OCI-LY3 (cell line): ENCODE results near the gene PDILT.

Experiments used
- H2AFZ ChIP-seq: fragments of 200-600, 300-600 bp; shearing (Covaris generic); 2 replicates; pipeline ENCODE4 v1.6.0; 2014; ENCODE audit warnings: antibody characterized with exemption, low read depth, low read length
- H3K27ac ChIP-seq: fragments of 200-600, 300-600 bp; sonication (generic); 2 replicates; pipeline ENCODE4 v1.5.1; 2014; ENCODE audit warnings: mild to moderate bottlenecking, low read length, moderate library complexity, mixed read lengths
- H3K27me3 ChIP-seq: fragments of 200-600, 300-600 bp; sonication (generic); 2 replicates; pipeline ENCODE4 v1.6.1; 2014; ENCODE audit warnings: low read depth, low read length, mixed read lengths
- H3K36me3 ChIP-seq: fragments of 200-600, 300-600 bp; sonication (generic); replicated peaks from 2 replicates; pipeline ENCODE3; 2014; ENCODE audit warnings: low read depth, low read length, mixed read lengths
- H3K4me1 ChIP-seq: fragments of 300-600, 200-600 bp; sonication (generic); 2 replicates; pipeline ENCODE4 v1.6.1; 2014; ENCODE audit warnings: low read length, mixed read lengths
- H3K4me2 ChIP-seq: fragments of 200-600, 300-600 bp; sonication (generic); 2 replicates; pipeline ENCODE4 v1.6.1; 2014; ENCODE audit warnings: low read length, mixed read lengths
- H3K4me3 ChIP-seq: fragments of 300-600, 200-600 bp; sonication (generic); 2 replicates; pipeline ENCODE4 v1.5.1; 2014; ENCODE audit warnings: antibody characterized with exemption, mild to moderate bottlenecking, low read length, moderate library complexity
- H3K79me2 ChIP-seq: fragments of 300-600, 200-600 bp; shearing (Covaris generic); 2 replicates; pipeline ENCODE4 v1.6.1; 2014; ENCODE audit warnings: mild to moderate bottlenecking, low read length, mixed read lengths
- H3K9ac ChIP-seq: fragments of 300-600, 200-600 bp; shearing (Covaris generic); 2 replicates; pipeline ENCODE4 v1.6.0; 2014; ENCODE audit warnings: mild to moderate bottlenecking, low read length, moderate library complexity
- H3K9me3 ChIP-seq: fragments of 200-600, 300-600 bp; shearing (Covaris generic); 2 replicates; pipeline ENCODE4 v1.6.1; 2014; ENCODE audit warnings: low read length, mixed read lengths; ENCODE audit not compliant: insufficient read depth
- H4K20me1 ChIP-seq: fragments of 200-600, 300-600 bp; sonication (generic); 2 replicates; pipeline ENCODE4 v1.6.1; 2016; ENCODE audit warnings: low read length, mixed read lengths; ENCODE audit not compliant: insufficient read depth
- CTCF ChIP-seq: fragments of 200-600, 300-600 bp; sonication (generic); IDR thresholded peaks from 2 replicates; pipeline ENCODE4 v1.5.1; 2014; ENCODE audit warnings: antibody characterized with exemption, low read length, low read depth
- EZH2phosphoT487 ChIP-seq: fragments of 200-600 bp; shearing (Covaris generic); IDR thresholded peaks from 2 replicates; pipeline ENCODE4 v1.6.1; 2018; ENCODE audit warnings: antibody characterized with exemption, mixed run types, low read depth

Gene PDILT

DNA sequence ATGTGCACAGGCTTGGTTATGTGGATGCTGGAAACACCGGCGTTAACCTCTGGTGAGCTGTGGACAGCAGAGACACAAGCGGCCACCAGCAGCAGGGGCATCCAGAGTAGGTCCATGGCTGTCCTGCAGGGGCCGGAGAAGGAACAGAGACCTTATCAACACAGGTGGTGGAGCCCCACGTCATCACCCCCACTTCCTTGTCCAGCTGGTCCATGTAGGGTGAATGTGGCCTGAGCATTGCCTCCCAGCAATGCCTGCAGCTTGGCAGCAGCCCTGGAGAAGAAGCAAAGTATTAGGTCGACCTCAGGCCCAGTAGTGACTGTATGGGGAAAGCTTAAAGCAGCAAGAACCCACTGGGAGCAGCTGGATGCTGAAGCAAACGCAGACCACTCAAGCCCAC is 5.4 kb downstream of the PDILT start:
- Histone ChIP-seq H3K9me3 (no peaks in the 10 kb centered on the region), H3K27me3 (no peaks in the 10 kb centered on the region), H3K4me1 (no peaks in the 10 kb centered on the region), H3K27ac (no peak overlapping the region), H3K79me2 (no peaks in the 10 kb centered on the region), H3K9ac (no peak overlapping the region), H4K20me1 (no peaks in the 10 kb centered on the region), H2AFZ (no peak overlapping the region), H3K4me3 (no peak overlapping the region), H3K36me3 (no peaks in the 10 kb centered on the region), H3K4me2 (no peak overlapping the region)
- TF ChIP-seq CTCF = no peak
- TF ChIP-seq EZH2phosphoT487 = no peak

DNA sequence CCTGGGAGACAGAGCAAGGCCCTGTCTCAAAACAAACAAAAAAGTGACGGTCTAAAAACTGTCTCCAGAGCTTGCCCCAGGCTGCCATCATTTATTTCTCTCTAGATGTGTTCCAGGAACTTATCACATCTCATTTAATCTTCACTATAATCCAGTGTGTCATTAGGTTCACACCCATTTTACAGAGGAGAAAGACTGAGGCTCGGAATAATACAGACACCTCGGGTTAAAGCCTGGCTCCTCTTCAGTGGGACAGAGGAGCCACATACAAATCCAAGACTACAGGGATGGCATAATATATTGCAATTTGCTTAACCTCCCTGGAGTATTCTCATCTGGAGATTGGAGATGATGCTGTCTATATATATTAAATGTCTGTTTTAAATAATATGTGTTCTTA is 5.9 kb downstream of the PDILT start:
- H3K4me2 ChIP-seq = no peak overlapping the region
- TF ChIP-seq EZH2phosphoT487 (no peak), CTCF (no peak)
- no peak overlapping the region for H3K9ac ChIP-seq
- H4K20me1 ChIP-seq = no peaks in the 10 kb centered on the region
- no peaks in the 10 kb centered on the region for H3K4me1 ChIP-seq
- H3K27me3 ChIP-seq = no peaks in the 10 kb centered on the region
- no peak overlapping the region for H2AFZ ChIP-seq
- no peak overlapping the region for H3K27ac ChIP-seq
- no peak overlapping the region for H3K4me3 ChIP-seq
- H3K9me3 ChIP-seq = no peaks in the 10 kb centered on the region
- H3K36me3 ChIP-seq = no peaks in the 10 kb centered on the region
- H3K79me2 ChIP-seq = no peaks in the 10 kb centered on the region

DNA sequence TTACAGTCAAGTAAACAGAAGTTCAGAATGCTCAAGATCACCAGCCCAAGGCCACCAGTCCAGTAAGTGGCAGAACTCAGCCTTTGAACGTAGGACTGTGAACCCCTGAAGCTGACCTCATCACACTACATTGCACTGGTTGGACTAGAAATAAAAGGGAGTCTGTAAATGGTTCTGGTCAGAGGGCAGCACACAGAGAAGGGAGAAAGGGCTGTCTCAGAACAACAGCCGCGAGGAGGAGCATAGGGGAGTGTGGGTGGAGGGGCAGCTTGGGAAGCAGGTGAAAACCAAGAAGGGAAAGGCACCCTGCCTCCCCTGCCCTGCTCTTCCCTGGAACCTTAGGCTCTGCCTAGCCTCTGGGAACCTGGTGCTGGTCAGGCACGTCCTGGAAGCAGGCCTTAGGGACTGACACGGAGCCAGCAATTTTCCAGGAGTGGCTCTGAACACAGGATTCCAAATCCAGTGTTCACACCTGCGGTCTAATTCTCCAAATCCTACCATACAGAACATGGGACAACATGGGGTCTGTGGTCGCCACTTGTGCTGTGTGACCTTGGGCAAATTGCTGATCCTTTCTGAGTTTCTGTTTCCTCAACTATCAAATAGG is 7.0 kb downstream of the PDILT start:
- TF ChIP-seq EZH2phosphoT487 = no peak
- TF ChIP-seq CTCF = no peak
- Histone ChIP-seq H3K4me1 (no peaks in the 10 kb centered on the region), H3K27ac (no peak overlapping the region), H3K4me2 (no peak overlapping the region), H3K9me3 (no peaks in the 10 kb centered on the region), H3K79me2 (no peaks in the 10 kb centered on the region), H2AFZ (no peak overlapping the region), H3K27me3 (no peaks in the 10 kb centered on the region), H3K4me3 (no peak overlapping the region), H3K9ac (no peak overlapping the region), H3K36me3 (no peaks in the 10 kb centered on the region), H4K20me1 (no peaks in the 10 kb centered on the region)

DNA sequence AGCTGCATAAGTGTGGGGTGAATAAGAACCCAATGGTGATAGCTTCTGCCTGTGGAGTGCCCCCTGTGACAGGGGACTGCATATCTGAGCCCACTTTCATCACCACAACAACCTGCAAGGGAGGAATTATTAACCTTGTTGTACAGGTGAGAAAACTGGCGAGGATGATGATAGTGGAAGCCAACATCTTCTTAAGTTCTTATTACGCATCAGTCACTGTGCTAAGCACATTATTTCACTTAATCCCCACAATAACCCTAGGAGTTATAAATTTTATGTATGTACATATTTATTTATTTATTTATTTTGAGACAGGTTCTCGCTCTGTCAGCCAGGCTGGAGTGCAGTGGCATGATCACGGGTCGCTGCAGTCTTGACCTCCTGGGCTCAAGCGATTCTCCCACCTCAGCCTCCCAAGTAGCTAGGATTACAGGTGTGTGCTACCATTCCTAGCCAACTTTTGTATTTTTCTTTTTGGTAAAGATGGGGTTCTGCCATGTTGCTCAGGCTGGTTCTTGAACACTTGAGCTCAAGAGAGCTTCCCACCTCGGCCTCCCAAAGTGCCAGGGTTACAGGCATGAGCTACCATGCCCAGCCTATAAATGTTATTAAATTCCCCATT is 7.6 kb downstream of the PDILT start:
- TF ChIP-seq CTCF = no peak
- no peak for TF ChIP-seq EZH2phosphoT487

More for the DNA sequence above, 7.6 kb downstream of the PDILT start:
- Histone ChIP-seq H3K27me3 (no peaks in the 10 kb centered on the region), H3K9ac (no peak overlapping the region), H3K4me3 (no peak overlapping the region), H2AFZ (no peak overlapping the region), H3K4me2 (no peak overlapping the region), H3K36me3 (no peaks in the 10 kb centered on the region), H3K9me3 (no peaks in the 10 kb centered on the region), H4K20me1 (no peaks in the 10 kb centered on the region), H3K4me1 (no peaks in the 10 kb centered on the region), H3K79me2 (no peaks in the 10 kb centered on the region), H3K27ac (no peak overlapping the region)
